ENCODE data around the gene COL16A1.
A peak's percentile ranks its signal among the peaks of the same experiment; 100 is the strongest.

COL16A1 gene

DNA sequence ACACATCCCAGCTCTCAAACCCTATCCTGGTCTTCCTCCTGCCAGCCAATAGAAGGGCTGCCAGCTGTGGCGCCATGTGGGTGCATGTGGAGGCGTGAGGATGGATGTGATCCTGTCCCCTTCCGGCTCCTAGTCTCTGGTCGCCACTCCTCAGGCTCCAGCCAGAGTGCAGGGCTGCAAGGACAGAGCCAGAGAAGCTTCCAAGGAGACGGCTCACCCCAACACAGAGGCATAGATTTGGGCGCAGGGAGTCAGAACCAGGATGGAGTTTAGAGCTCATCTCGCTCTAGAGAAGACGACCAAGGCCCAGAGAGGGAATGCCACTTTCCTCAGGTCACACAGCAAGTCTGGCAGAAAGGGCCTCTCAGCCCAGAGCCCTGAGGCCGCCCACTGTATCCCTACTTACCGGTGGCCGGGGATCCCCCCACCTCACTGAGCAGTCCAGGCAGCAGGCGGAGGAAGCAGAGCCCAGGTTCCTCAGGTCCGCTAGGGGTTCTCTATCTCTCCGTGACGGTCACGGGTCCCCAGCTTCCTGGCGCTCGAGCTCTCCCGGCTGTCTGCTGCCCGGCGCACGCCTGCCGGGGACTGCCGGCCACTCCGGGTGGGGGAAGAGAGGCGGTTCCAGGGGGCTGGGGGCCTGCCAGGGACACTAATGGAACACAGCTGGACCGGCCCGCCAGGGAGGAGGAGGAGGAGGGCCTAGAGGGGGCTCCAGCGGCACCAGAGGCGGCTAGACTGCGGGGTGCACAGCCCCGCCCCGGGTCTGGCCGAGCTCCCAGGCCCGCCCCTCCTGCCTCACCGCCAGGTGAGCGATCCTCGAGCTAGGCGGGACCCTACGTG, at the start of gene COL16A1:
Gene COL16A1 (minus strand): TSS at position 587 of the 840 bp plus-strand sequence. CDS start 1,824 bp downstream, outside the sequence.
- no peak for DNase-seq

- no peak for DNase-seq
These were observed 49.2 kb upstream of the COL16A1 start for GRCh38 chr1:31752952-31753475.

DNA sequence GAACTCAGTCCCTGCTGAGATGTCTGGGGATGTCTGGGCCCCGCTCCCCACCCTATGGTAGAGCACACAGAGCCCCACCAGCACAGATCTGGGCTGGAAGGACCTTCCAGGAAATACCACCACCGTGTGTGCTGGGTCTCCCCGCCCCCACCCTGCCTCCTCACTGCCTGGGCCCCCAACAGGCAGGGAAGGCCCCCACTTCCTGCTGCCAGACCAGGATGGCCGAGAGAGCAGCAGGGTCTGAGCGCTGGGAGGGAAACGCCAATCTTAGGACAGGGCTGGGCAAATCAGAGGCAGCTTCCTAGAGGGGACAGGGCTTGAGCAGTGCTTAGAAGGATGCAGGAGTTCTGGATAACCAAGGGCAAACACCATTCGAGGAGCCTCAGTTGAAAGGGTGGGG, 48.4 kb upstream of the COL16A1 start:
- no peak for DNase-seq

GRCh38 chr1:31751822-31752241, 48.0 kb upstream of the COL16A1 start:
- no peak for DNase-seq

GRCh38 chr1:31750858-31751510, 47.2 kb upstream of the COL16A1 start:
- peak; percentile 36 for DNase-seq

DNA sequence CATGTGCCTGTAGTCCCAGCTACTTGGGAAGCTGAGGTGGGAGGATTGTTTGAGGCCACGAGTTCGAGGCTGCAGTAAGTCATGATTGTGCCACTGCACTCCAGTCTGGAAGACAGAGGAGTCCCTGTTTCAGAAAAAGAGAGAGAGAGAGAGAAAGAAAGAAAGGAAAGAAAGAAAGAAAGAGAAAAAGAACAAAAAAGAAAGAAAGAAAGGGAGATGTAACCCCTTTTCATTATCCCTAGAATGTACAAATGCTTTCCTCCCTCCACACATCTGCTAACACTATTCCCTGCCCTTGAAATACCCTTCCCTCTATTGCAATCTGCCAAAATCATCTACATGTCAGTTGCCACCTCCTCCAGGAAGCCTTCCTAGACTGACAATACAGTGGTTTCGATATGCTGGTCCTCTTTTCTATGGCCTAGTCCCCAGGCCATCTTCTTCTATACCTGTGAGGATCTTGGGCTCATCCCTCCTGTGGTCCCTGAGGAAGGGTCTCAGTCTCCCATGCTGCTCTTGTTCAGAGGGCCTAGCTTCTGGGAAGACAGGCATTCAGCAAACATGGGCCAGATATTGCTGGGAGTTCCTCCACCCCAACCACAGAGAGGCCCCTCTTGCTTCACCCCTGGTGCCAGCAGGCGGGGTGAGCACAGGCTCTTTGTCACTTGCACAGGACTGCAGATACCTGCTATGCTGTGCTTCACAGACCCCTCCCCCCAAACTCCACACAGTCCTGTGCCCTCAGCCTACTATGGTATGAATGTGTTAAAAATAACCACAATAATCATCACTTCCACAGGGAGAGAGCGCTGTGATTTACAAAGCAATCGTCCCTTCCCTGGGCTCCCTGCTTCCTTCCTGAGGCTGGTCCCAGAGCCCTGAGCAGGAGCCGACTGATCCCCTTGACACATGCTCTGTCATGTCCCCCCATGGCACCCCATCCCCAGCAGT, 46.2 kb upstream of the COL16A1 start:
- DNase-seq, result no peak

DNA sequence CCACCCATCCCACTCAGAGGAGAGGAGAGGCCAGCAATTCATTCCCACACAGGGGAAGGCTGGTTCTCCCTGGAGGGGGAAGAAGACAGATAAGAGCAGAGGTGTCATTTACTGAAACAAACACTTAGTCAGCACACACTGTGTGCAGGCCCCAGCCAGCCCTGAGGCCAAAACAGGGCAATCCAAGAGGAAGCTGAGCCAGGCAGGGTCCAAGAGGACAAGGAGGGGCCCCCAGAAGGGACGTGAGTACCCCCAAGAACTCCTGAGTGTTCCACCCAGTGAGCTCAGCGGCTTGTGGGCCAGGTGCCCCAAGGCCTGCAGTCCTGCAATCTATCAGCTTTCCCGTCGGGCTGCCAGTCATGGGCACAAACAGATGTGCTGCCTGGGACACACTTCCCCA, 44.5 kb upstream of the COL16A1 start:
- no peak for DNase-seq

GRCh38 chr1:31747304-31747703, 43.5 kb upstream of the COL16A1 start:
- no peak for DNase-seq

DNA sequence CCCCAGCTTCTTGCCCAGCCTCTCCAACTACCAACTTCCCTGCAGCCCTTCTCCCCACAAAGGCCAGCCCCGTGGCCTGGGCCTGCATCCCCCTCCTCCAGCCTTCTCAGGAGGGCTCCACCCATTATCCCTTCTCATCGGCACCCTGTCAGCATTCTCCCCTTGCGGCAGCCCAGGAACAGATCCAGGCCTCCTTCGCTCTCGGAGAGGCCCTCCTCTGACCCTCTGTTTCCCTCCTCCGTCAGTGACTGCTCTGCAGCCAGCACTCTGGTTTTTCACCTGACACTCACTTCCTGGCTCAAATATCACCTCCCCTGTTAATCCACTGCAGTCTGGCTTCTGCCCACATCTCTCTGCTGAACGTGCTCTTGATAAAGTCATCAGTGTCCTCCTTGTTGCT, 42.9 kb upstream of the COL16A1 start:
- DNase-seq, result no peak

DNA sequence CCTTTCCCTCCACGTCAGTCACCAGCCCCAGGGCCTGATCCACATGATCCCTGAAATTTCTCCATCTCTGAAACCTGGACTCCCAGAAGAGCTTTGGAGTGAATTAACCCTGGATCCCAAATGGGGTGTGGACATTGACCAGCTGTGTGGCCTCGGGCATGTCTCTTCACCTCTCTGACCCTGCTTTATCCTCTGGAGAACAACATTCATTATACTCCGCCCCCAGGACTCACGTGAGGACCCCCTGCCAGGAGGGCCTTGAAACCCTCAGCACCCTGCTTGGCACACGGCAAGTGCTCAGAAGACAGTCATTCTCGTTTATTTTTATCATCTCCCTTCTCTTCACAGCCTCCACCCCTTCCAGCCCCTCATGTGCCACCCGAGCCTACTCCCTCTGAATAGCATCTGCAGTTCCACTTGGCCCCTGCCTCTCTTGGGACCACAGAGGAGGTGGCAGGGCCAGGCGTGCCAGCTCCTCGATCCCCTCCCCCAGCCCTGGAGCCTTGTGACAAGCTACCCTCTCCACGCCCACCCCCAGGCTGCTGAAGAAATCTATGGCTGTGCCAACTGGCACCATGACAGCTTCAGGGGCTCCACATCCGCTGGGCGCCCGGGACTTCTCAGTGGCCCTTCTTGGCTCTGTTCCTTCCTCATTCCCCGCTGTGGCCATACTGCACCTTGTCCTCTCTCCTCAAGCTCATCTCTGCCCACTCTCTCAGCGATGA, 42.3 kb upstream of the COL16A1 start:
- no peak for DNase-seq

DNA sequence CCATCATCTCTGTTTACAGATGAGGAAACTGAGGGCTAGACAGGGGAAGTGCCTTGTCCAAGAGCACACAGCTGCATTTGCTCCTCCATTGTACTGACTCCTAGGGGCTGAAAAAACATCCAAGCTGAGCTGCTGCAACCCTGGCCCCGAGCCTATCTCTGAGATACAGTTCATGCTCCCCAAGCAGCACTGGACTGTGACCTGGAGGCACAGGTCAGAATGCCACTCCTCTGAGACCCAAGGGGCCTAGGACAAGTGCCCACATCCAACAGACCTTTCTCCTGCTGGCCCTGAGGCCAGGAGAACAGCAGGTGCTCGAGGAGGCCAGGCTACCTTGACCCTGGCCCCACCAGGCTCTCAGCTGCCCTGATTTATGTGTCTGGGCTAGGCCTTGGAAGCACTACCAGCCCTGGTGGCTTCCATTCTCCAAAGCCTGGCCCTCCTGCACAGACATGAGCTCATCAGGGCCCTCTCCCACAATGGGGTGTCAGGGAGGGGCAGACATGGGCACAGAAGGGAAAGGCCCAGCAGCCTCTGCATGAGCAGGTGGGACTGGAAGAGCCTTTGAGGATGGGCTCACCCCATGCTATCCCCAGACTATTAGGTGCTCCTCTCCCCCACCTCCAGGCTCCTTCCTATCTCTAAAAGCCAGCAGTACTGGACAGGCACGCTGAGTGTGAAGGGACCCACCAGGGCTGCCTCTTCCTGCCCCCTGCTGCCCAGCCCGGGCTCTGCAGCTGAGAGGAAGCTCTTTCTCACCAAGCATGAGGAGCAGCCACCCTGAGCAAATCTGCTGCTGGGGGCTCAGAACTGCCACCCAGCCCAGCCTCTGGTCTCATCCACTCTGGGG, 41.5 kb upstream of the COL16A1 start:
- DNase-seq, result peak; percentile 79

GRCh38 chr1:31744165-31744888, 40.5 kb upstream of the COL16A1 start:
- DNase-seq, result no peak

- no peak for DNase-seq
These were observed 38.8 kb upstream of the COL16A1 start for GRCh38 chr1:31742462-31743212.

- peak; percentile 62 for DNase-seq
These were observed 35.5 kb upstream of the COL16A1 start for GRCh38 chr1:31739346-31739745.

DNA sequence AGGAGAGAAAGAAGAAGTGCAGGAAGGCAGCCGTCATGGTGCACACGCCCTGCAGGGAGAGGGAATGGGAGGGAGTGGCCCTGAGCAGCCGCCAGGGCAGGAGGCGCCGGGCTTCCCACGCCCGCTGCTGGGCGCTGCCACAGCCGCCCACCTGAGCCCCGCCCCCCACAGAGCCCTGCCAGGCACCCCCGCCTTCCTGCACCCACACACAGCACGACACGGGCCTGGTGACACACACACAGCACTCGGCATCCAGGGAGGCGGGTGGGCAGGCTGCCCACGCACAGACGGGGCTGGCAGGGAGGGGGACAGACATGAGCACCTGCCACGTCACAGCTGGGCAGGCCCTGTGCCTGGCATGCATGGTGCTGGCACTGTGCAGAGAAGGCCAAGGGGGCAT, 32.9 kb upstream of the COL16A1 start:
- DNase-seq, result no peak

DNA sequence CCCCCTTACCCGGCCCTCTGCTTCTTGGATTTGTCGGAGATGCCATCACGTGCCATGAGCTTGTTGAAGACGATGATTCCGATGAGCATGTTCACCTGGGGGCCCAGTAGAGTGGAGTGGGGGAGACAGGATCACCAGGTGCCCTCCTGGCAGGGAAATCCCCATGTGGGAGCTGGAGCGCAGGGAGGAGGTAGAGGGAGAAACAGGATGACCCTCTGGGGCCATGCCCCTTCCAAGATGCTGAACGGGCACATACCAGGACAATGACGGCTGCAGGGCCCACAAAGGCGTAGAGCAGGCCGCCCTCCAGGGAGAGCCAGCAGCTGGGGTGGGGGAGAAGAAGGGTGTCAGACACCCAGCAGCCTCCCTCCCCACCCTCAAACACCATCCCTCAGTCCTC, 31.8 kb upstream of the COL16A1 start:
- DNase-seq, result no peak

GRCh38 chr1:31734582-31735107, 30.8 kb upstream of the COL16A1 start:
- no peak for DNase-seq

GRCh38 chr1:31733389-31734219, 29.8 kb upstream of the COL16A1 start:
- DNase-seq, result no peak
